GM18511 (cell line): ENCODE results near the gene MAP4K3.
"Not testable (repeated sequence)": the region's sequence is repeated elsewhere in the genome, so short reads cannot be mapped to it uniquely, and the experiment has no call there.

Source experiments
- ATAC-seq: cut with Tn5 transposase; IDR thresholded peaks from one replicate; pipeline ENCODE4 v1.9.1; 2021; ENCODE audit warnings: mild to moderate bottlenecking, moderate library complexity; ENCODE audit not compliant: unreplicated experiment

The MAP4K3 gene

GRCh38 chr2:39375917-39376316 is 61.2 kb downstream of the MAP4K3 start:
- no peak for ATAC-seq

- no peak for ATAC-seq
Observed at GRCh38 chr2:39373181-39373802, 63.8 kb downstream of the MAP4K3 start.

- no peak for ATAC-seq
Observed at GRCh38 chr2:39370101-39370500, 67.0 kb downstream of the MAP4K3 start.

GRCh38 chr2:39368846-39369245 is 68.2 kb downstream of the MAP4K3 start:
- no peak for ATAC-seq

GRCh38 chr2:39368376-39368775 is 68.7 kb downstream of the MAP4K3 start:
- no peak for ATAC-seq

- no peak for ATAC-seq
Observed at GRCh38 chr2:39362595-39362994, 74.5 kb downstream of the MAP4K3 start.

GRCh38 chr2:39361511-39361910 is 75.6 kb downstream of the MAP4K3 start:
- no peak for ATAC-seq

GRCh38 chr2:39360342-39360741 is 76.7 kb downstream of the MAP4K3 start:
- ATAC-seq, result not testable (repeated sequence)

GRCh38 chr2:39359453-39360038 is 77.5 kb downstream of the MAP4K3 start:
- no peak for ATAC-seq

GRCh38 chr2:39356922-39357639 is 80.0 kb downstream of the MAP4K3 start:
- no peak for ATAC-seq

- ATAC-seq, result no peak
Observed at GRCh38 chr2:39350658-39351057, 86.4 kb downstream of the MAP4K3 start.

GRCh38 chr2:39338502-39338901 is 98.6 kb downstream of the MAP4K3 start:
- no peak for ATAC-seq

- no peak for ATAC-seq
Observed at GRCh38 chr2:39335930-39336329, 101.2 kb downstream of the MAP4K3 start.

- no peak for ATAC-seq
Observed at GRCh38 chr2:39334978-39335377, 102.1 kb downstream of the MAP4K3 start.

GRCh38 chr2:39334529-39334928 is 102.6 kb downstream of the MAP4K3 start:
- no peak for ATAC-seq

- ATAC-seq, result no peak
Observed at GRCh38 chr2:39326644-39327043, 110.4 kb downstream of the MAP4K3 start.

- ATAC-seq, result no peak
Observed at GRCh38 chr2:39325966-39326365, 111.1 kb downstream of the MAP4K3 start.

GRCh38 chr2:39321056-39322035 is 115.7 kb downstream of the MAP4K3 start:
- ATAC-seq, result not testable (repeated sequence)

- no peak for ATAC-seq
Observed at GRCh38 chr2:39320162-39320561, 116.9 kb downstream of the MAP4K3 start.

- ATAC-seq, result no peak
Observed at GRCh38 chr2:39313575-39313974, 123.5 kb downstream of the MAP4K3 start.

GRCh38 chr2:39311469-39311868 is 125.6 kb downstream of the MAP4K3 start:
- ATAC-seq, result no peak
